SK-N-SH (cell line): ENCODE data around the gene RNF145. TPM values are rescaled to one million over a fixed set of nuclear protein-coding genes. Genes with fewer than 3 reads are reported as not detected.

Source experiments
- CTCF ChIA-PET: fragments of 300-600, 350-600 bp; formaldehyde crosslinking; extraction: SDS; loops from one replicate; lab custom pipeline; 2021; lab: Yijun Ruan, JAX
- POLR2A ChIA-PET: fragments of 350-600 bp; sonication (Branson Sonifier 250); formaldehyde crosslinking; extraction: SDS; loops from one replicate; lab custom pipeline; 2020; ENCODE audit warnings: antibody characterized with exemption, inconsistent platforms; lab: Yijun Ruan, JAX
- DNase-seq: peaks from one replicate; pipeline ENCODE4 v3.0.0; 2012
- H2AFZ ChIP-seq: fragments of 200-600 bp; sonication (generic); 2 replicates; pipeline ENCODE4 v1.8.1; 2016; ENCODE audit warnings: antibody characterized with exemption, mild to moderate bottlenecking, low read depth
- H3F3A ChIP-seq: fragments of 200-600 bp; sonication (generic); replicated peaks from 2 replicates; pipeline ENCODE3; 2016; ENCODE audit warnings: antibody characterized with exemption, mild to moderate bottlenecking; ENCODE audit not compliant: insufficient read depth
- H3K27ac ChIP-seq, 2 experiments: fragments of 200-500 bp in 1 of 2; fragments of 200-600 bp in 1 of 2; sonication (Bioruptor generic) in 1 of 2; sonication (generic), shearing (Covaris generic) in 1 of 2; 2 replicates each; pipeline versions ENCODE4 v1.5.1 to v1.6.1; 2014 to 2016; ENCODE audit warnings: low read depth in 2 of 2, inconsistent platforms in 1 of 2, low read length in 1 of 2, mild to moderate bottlenecking in 1 of 2, mixed read lengths in 1 of 2
- H3K27me3 ChIP-seq: fragments of 200-600 bp; sonication (generic), shearing (Covaris generic); 2 replicates; pipeline ENCODE4 v1.6.1; 2016; ENCODE audit warnings: mixed run types; ENCODE audit not compliant: insufficient read depth
- H3K36me3 ChIP-seq, 2 experiments: fragments of 200-500 bp in 1 of 2; fragments of 200-600 bp in 1 of 2; sonication (Bioruptor generic) in 1 of 2; sonication (generic) in 1 of 2; replicated peaks in 1 of 2; 2 replicates each; pipeline versions ENCODE3 to v1.5.1; 2014 to 2016; ENCODE audit warnings: low read length in 1 of 2, mild to moderate bottlenecking in 1 of 2; ENCODE audit not compliant: insufficient read depth in 2 of 2, control insufficient read depth in 1 of 2
- H3K4me1 ChIP-seq, 2 experiments: fragments of 200-500 bp in 1 of 2; fragments of 200-600 bp in 1 of 2; sonication (Bioruptor generic) in 1 of 2; sonication (generic), shearing (Covaris generic) in 1 of 2; 2 replicates each; pipeline versions ENCODE4 v1.5.1 to v1.6.1; 2014 to 2016; ENCODE audit warnings: low read depth in 1 of 2, low read length in 1 of 2, mixed run types in 1 of 2; ENCODE audit not compliant: insufficient read depth in 2 of 2, control insufficient read depth in 1 of 2
- H3K4me2 ChIP-seq: fragments of 200-600 bp; sonication (generic), shearing (Covaris generic); 2 replicates; pipeline ENCODE4 v1.6.1; 2017; ENCODE audit warnings: mixed run types
- H3K4me3 ChIP-seq, 2 experiments: fragments of 200-500 bp in 1 of 2; fragments of 200-600 bp in 1 of 2; sonication (Bioruptor generic) in 1 of 2; sonication (generic), shearing (Covaris generic) in 1 of 2; 2 replicates each; pipeline versions ENCODE4 v1.5.1 to v1.8.1; 2014 to 2016; ENCODE audit warnings: low read depth in 2 of 2, inconsistent platforms in 1 of 2, low read length in 1 of 2, mild to moderate bottlenecking in 1 of 2, mixed read lengths in 1 of 2, moderate library complexity in 1 of 2
- H3K79me2 ChIP-seq: fragments of 200-600 bp; sonication (generic); 2 replicates; pipeline ENCODE4 v1.8.1; 2017; ENCODE audit warnings: mild to moderate bottlenecking; ENCODE audit not compliant: insufficient read depth
- H3K9ac ChIP-seq: fragments of 200-600 bp; sonication (generic); 2 replicates; pipeline ENCODE4 v1.6.1; 2017; ENCODE audit warnings: mixed run types
- H3K9me2 ChIP-seq: fragments of 200-600 bp; sonication (generic); 2 replicates; pipeline ENCODE4 v1.6.1; 2017; ENCODE audit warnings: mixed run types
- H3K9me3 ChIP-seq: fragments of 200-600 bp; sonication (generic); 2 replicates; pipeline ENCODE4 v1.6.1; 2017; ENCODE audit warnings: mixed run types, mild to moderate bottlenecking, moderate library complexity
- H4K20me1 ChIP-seq: fragments of 200-600 bp; sonication (generic); 2 replicates; pipeline ENCODE4 v1.6.1; 2017; ENCODE audit warnings: mild to moderate bottlenecking, mixed run types; ENCODE audit not compliant: insufficient read depth
- CHD2 ChIP-seq: fragments of 150-350 bp; IDR thresholded peaks from 2 replicates; pipeline ENCODE4 v1.6.1; 2018; ENCODE audit warnings: low read length; ENCODE audit not compliant: partially characterized antibody
- ELF1 ChIP-seq: IDR thresholded peaks from 2 replicates; pipeline ENCODE4 v1.4.0; 2012
- EP300 ChIP-seq, 2 experiments: IDR thresholded peaks; 2 replicates each; pipeline versions ENCODE4 v1.4.0 to v1.6.1; 2012; ENCODE audit warnings: borderline replicate concordance in 1 of 2, low read depth in 1 of 2, low read length in 1 of 2
- EZH2phosphoT487 ChIP-seq: fragments of 200-600 bp; sonication (generic); IDR thresholded peaks from 2 replicates; pipeline ENCODE4 v1.6.1; 2017; ENCODE audit warnings: low read depth, mixed run types, mild to moderate bottlenecking, antibody characterized with exemption, moderate library complexity, borderline replicate concordance
- GABPA ChIP-seq: IDR thresholded peaks from 2 replicates; pipeline ENCODE4 v1.4.0; 2012; ENCODE audit warnings: low read depth, mild to moderate bottlenecking
- JUND ChIP-seq: IDR thresholded peaks from 2 replicates; pipeline ENCODE4 v1.4.0; 2012
- POLR2AphosphoS5 ChIP-seq: IDR thresholded peaks from 2 replicates; pipeline ENCODE4 v1.6.1; 2012; ENCODE audit warnings: low read depth, low read length
- RAD21 ChIP-seq: IDR thresholded peaks from 2 replicates; pipeline ENCODE4 v1.6.1; 2012; ENCODE audit warnings: mild to moderate bottlenecking, low read length
- RFX5 ChIP-seq: IDR thresholded peaks from 2 replicates; pipeline ENCODE4 v1.6.1; 2012; ENCODE audit warnings: mild to moderate bottlenecking, improper control_type of control experiment, low read length
- RXRA ChIP-seq: IDR thresholded peaks from 2 replicates; pipeline ENCODE4 v1.4.0; 2012; ENCODE audit warnings: low read depth, mild to moderate bottlenecking, borderline replicate concordance
- SIN3A ChIP-seq: IDR thresholded peaks from 2 replicates; pipeline ENCODE4 v1.6.1; 2012; ENCODE audit warnings: low read depth, mild to moderate bottlenecking, low read length, moderate library complexity, borderline replicate concordance
- TCF12 ChIP-seq: IDR thresholded peaks from 2 replicates; pipeline ENCODE4 v1.4.0; 2012
- TEAD4 ChIP-seq: IDR thresholded peaks from 2 replicates; pipeline ENCODE4 v1.4.0; 2012; ENCODE audit warnings: mild to moderate bottlenecking, borderline replicate concordance; ENCODE audit not compliant: insufficient read depth
- WGBS: methylation state at CpG from one replicate; pipeline ENCODE4 v1.1.6; 2017; ENCODE audit warnings: low lambda C conversion rate; 5-methylcytosine and 5-hydroxymethylcytosine counted together
- polyA plus RNA-seq, 3 experiments: library from polyadenylated mRNA; depleted of rRNA; stranded (reverse); fragments of >200 nt; gene quantifications; 2 replicates each; pipeline ENCODE4 v1.2.3, GENCODE V29; 2012
- TF ChIP-seq, protein P1 (sequence below): IDR thresholded peaks from 2 replicates; pipeline ENCODE4 v1.4.0; 2012; ENCODE audit warnings: low read depth
- TF ChIP-seq, protein P2 (sequence below): fragments of 150-350 bp; IDR thresholded peaks from 2 replicates; pipeline ENCODE4 v1.6.1; 2017; ENCODE audit warnings: antibody characterized with exemption, low read length, low read depth, borderline replicate concordance

RNF145 gene
- polyA plus RNA-seq, 1 of the 3 experiments (the other 2 are of a cell fraction), result 36.1 TPM

DNA sequence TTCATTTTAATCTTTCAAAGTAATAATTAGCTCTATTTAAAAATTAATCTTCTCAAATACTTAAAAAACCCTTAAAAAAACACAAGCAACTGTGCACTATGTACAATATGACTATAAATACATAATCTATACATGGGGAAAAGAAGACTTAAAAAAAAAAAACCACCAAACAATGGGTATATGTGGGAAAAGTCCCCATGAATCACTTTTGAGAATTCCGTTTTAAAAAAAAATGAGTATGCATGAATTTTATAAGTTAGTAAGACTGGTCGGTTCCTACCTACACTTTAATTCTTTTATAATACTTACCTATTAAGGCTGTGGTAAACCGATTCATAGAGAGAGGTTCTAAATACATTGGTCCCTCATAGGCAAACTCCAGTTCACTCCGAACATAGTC is 27.7 kb downstream of the RNF145 start:
- Histone ChIP-seq H3K9me3 (no peaks in the 10 kb centered on the region), H3K36me3 (peaks cover 28 to 32% of the 10 kb centered on the region in 2 experiments), H3K27me3 (no peaks in the 10 kb centered on the region), H3K27ac (peak overlapping the region in 1 of 2 experiments; percentile 97; a peak in 2 of 4 replicates), H4K20me1 (no peaks in the 10 kb centered on the region), H3K4me2 (no peak overlapping the region), H3K9ac (no peak overlapping the region), H2AFZ (no peak overlapping the region), H3F3A (peaks cover 56% of the 10 kb centered on the region), H3K4me3 (no peak overlapping the region), H3K4me1 (peaks cover 0 to 59% of the 10 kb centered on the region in 2 experiments), H3K9me2 (no peaks in the 10 kb centered on the region), H3K79me2 (peaks cover 72% of the 10 kb centered on the region)
- DNase-seq, result no peak
- WGBS, result 83% methylated on average over 4 of the region's 4 CpGs
- CTCF ChIA-PET, result no interaction called here
- TF ChIP-seq RFX5 (no peak), TEAD4 (no peak), GABPA (no peak)
- POLR2A ChIA-PET, result no interaction called here

DNA sequence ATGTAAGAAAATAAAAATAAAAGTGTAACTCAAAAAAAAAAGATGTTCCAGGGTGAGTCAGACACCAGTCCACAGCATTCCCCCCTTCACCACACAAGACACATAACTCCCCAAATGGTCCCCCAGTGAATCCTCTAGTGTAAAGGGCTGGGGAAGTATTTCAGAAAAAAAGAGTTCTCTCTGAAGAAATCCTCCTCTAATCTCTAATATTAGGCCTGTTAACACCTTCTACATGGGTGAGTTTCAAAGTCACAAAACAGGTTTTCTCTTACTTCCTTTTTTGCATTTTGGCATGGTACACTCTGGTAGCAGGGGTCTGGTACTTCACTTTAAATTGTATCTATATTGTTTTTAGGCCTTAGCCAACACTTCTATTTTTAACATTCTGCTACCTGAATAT is 28.2 kb downstream of the RNF145 start:
- Histone ChIP-seq H4K20me1 (no peaks in the 10 kb centered on the region), H2AFZ (no peak overlapping the region), H3K4me1 (peaks cover 0 to 54% of the 10 kb centered on the region in 2 experiments), H3K9me2 (no peaks in the 10 kb centered on the region), H3K27me3 (no peaks in the 10 kb centered on the region), H3K27ac (peak overlapping the region in 1 of 2 experiments; percentile 97; a peak in 2 of 4 replicates), H3K4me2 (no peak overlapping the region), H3K4me3 (no peak overlapping the region), H3F3A (peaks cover 53% of the 10 kb centered on the region), H3K36me3 (peaks cover 33 to 36% of the 10 kb centered on the region in 2 experiments), H3K9ac (no peak overlapping the region), H3K79me2 (peaks cover 72% of the 10 kb centered on the region), H3K9me3 (no peaks in the 10 kb centered on the region)
- CTCF ChIA-PET, result no interaction called here
- POLR2A ChIA-PET, result no interaction called here
- TF ChIP-seq RAD21 (no peak), RFX5 (no peak), TCF12 (no peak), EP300 (IDR thresholded peaks at IDR 0.05; ENCODE audit: borderline replicate concordance in 1 of 2, low read depth in 1 of 2, low read length in 1 of 2) (no peak), ELF1 (no peak)
- no peak for DNase-seq

DNA sequence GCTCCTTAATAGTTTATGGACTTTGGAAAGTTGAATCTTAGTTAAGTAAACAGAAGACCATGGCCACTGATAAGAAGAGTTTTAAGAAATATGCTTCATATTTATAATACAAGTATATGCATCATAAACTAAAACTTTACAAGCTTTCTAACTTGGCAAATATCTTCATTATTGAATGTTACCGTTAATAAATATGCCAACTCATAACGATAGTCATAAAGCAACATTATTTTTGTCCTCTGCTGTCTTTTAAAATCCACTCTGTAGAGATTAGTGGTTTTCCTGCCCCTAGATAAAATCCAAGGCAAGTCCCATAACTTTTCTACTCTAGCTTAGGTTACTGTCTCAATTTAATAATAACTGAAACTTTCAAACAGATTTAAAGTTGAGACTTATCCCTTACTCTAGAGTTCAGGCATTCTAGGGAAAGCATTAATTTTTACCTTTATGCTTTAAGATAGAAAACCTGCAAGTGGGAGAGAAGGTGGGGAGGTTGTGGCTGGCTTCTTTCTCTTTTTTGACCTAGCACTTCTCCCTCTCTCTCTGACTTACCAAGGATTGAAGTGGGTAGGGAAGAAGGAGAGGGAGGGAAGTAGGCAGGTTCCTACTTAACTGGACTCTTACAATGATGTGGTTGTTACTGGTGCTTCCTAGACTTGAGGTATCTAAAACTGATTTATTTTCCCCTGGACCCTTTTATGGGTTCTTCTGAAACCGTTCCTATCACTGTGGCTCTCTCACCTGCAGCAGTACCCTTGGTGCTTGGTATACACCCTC is 29.6 kb downstream of the RNF145 start:
- no peak for DNase-seq
- Histone ChIP-seq H3K4me2 (no peak overlapping the region), H3K9me3 (no peaks in the 10 kb centered on the region), H4K20me1 (no peaks in the 10 kb centered on the region), H3K36me3 (peaks cover 38 to 43% of the 10 kb centered on the region in 2 experiments), H3K4me3 (no peak overlapping the region), H3K9ac (peak overlapping the region; percentile 54; the same call in 1 of the 2 replicates), H3K27me3 (no peaks in the 10 kb centered on the region), H3F3A (peaks cover 45% of the 10 kb centered on the region), H3K9me2 (no peaks in the 10 kb centered on the region), H3K27ac (peak overlapping the region in 1 of 2 experiments; percentile 97; a peak in 2 of 4 replicates), H3K79me2 (peaks cover 71% of the 10 kb centered on the region), H2AFZ (no peak overlapping the region), H3K4me1 (peaks cover 0 to 51% of the 10 kb centered on the region in 2 experiments)
- POLR2A ChIA-PET, result no interaction called here
- 59% methylated on average over 3 of the region's 3 CpGs for WGBS
- TF ChIP-seq JUND (no peak), SIN3A (no peak), POLR2AphosphoS5 (no peak), TCF12 (no peak), EZH2phosphoT487 (no peak), CHD2 (no peak), RAD21 (no peak), RXRA (no peak)
- TF ChIP-seq, protein P1, sequence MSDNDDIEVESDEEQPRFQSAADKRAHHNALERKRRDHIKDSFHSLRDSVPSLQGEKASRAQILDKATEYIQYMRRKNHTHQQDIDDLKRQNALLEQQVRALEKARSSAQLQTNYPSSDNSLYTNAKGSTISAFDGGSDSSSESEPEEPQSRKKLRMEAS, result no peak
- TF ChIP-seq, protein P2, sequence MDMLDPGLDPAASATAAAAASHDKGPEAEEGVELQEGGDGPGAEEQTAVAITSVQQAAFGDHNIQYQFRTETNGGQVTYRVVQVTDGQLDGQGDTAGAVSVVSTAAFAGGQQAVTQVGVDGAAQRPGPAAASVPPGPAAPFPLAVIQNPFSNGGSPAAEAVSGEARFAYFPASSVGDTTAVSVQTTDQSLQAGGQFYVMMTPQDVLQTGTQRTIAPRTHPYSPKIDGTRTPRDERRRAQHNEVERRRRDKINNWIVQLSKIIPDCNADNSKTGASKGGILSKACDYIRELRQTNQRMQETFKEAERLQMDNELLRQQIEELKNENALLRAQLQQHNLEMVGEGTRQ, result no peak
- CTCF ChIA-PET, result interaction anchor here (0.9 to 2.7 kb wide), 2 partner anchors 13 to 23 kb away, joined by 4 to 9 read pairs; no protein-coding TSS in a partner anchor
